SU-DHL-6 (cell line): ENCODE measurements around the gene NSDHL.

Source experiments
- H2AFZ ChIP-seq: fragments of 200-600 bp; sonication (generic); 2 replicates; pipeline ENCODE4 v1.6.1; 2014; ENCODE audit warnings: low read depth, mild to moderate bottlenecking, moderate library complexity, mixed read lengths, antibody characterized with exemption, low read length; ENCODE audit not compliant: severe bottlenecking
- H3F3A ChIP-seq: fragments of 200-600 bp; shearing (Covaris generic); 2 replicates; pipeline ENCODE4 v1.6.0; 2016; ENCODE audit warnings: antibody characterized with exemption, mild to moderate bottlenecking; ENCODE audit not compliant: insufficient read depth
- H3K27ac ChIP-seq: fragments of 200-600 bp; sonication (generic); 2 replicates; pipeline ENCODE4 v1.5.1; 2016; ENCODE audit warnings: low read depth, mild to moderate bottlenecking, low read length, moderate library complexity, mixed read lengths
- H3K27me3 ChIP-seq: fragments of 200-600 bp; sonication (generic), shearing (Covaris generic); 2 replicates; pipeline ENCODE4 v1.6.0; 2014; ENCODE audit warnings: mild to moderate bottlenecking, low read length
- H3K36me3 ChIP-seq: fragments of 200-600 bp; sonication (generic); 2 replicates; pipeline ENCODE4 v1.6.1; 2014; ENCODE audit warnings: mild to moderate bottlenecking, low read length, mixed read lengths
- H3K4me2 ChIP-seq: fragments of 300-600, 200-600 bp; shearing (Covaris generic), sonication (generic); 2 replicates; pipeline ENCODE4 v1.6.0; 2014; ENCODE audit warnings: low read length, low read depth, mild to moderate bottlenecking; ENCODE audit not compliant: poor library complexity, severe bottlenecking
- H3K4me3 ChIP-seq: fragments of 200-600 bp; sonication (generic); 2 replicates; pipeline ENCODE4 v1.5.1; 2014; ENCODE audit warnings: antibody characterized with exemption, low read length, mild to moderate bottlenecking, mixed read lengths; ENCODE audit not compliant: insufficient read depth, poor library complexity, severe bottlenecking
- H3K79me2 ChIP-seq: fragments of 200-600 bp; sonication (generic); 2 replicates; pipeline ENCODE4 v1.6.1; 2014; ENCODE audit warnings: mild to moderate bottlenecking, low read length, moderate library complexity; ENCODE audit not compliant: insufficient read depth
- H3K9ac ChIP-seq: fragments of 200-600 bp; sonication (generic); 2 replicates; pipeline ENCODE4 v1.7.0; 2014; ENCODE audit warnings: mild to moderate bottlenecking, low read length
- H3K9me2 ChIP-seq: fragments of 200-600 bp; sonication (generic); replicated peaks from 2 replicates; pipeline ENCODE4 v1.6.1; 2014; ENCODE audit warnings: low read length; ENCODE audit not compliant: insufficient read depth
- H3K9me3 ChIP-seq: fragments of 200-600 bp; sonication (generic); 2 replicates; pipeline ENCODE4 v1.6.1; 2014; ENCODE audit warnings: low read length, mixed read lengths; ENCODE audit not compliant: insufficient read depth
- H4K20me1 ChIP-seq: fragments of 200-600 bp; sonication (generic); 2 replicates; pipeline ENCODE4 v1.6.1; 2014; ENCODE audit warnings: low read depth, mild to moderate bottlenecking, antibody characterized with exemption, low read length, moderate library complexity, mixed read lengths
- EZH2phosphoT487 ChIP-seq: fragments of 200-600 bp; sonication (generic), shearing (Covaris generic); conservative IDR thresholded peaks from 2 replicates; pipeline ENCODE4 v1.6.1; 2018; ENCODE audit warnings: mild to moderate bottlenecking, antibody characterized with exemption, low read length, moderate library complexity, mixed read lengths
- TF ChIP-seq, protein P1 (sequence below): fragments of 200-600 bp; sonication (generic); IDR thresholded peaks from one replicate; pipeline ENCODE4 v1.5.1; 2017; ENCODE audit warnings: antibody characterized with exemption, mild to moderate bottlenecking, low read length, moderate library complexity; ENCODE audit not compliant: insufficient read depth, poor library complexity, severe bottlenecking

The NSDHL gene

GRCh38 chrX:152861826-152862225 is 31.0 kb downstream of the NSDHL start:
- Histone ChIP-seq H2AFZ (no peak overlapping the region), H4K20me1 (no peaks in the 10 kb centered on the region), H3K27ac (no peak overlapping the region), H3K4me3 (no peak overlapping the region), H3K9me3 (no peaks in the 10 kb centered on the region), H3K27me3 (no peaks in the 10 kb centered on the region), H3K79me2 (no peaks in the 10 kb centered on the region), H3F3A (no peaks in the 10 kb centered on the region), H3K9me2 (no peaks in the 10 kb centered on the region), H3K36me3 (0 out of 2 replicates have a peak, but pooled peaks cover 3% of the 10 kb centered on the region), H3K4me2 (no peak overlapping the region), H3K9ac (no peak overlapping the region)
- TF ChIP-seq EZH2phosphoT487: no peak
- TF ChIP-seq, protein P1, sequence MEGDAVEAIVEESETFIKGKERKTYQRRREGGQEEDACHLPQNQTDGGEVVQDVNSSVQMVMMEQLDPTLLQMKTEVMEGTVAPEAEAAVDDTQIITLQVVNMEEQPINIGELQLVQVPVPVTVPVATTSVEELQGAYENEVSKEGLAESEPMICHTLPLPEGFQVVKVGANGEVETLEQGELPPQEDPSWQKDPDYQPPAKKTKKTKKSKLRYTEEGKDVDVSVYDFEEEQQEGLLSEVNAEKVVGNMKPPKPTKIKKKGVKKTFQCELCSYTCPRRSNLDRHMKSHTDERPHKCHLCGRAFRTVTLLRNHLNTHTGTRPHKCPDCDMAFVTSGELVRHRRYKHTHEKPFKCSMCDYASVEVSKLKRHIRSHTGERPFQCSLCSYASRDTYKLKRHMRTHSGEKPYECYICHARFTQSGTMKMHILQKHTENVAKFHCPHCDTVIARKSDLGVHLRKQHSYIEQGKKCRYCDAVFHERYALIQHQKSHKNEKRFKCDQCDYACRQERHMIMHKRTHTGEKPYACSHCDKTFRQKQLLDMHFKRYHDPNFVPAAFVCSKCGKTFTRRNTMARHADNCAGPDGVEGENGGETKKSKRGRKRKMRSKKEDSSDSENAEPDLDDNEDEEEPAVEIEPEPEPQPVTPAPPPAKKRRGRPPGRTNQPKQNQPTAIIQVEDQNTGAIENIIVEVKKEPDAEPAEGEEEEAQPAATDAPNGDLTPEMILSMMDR: no peak

GRCh38 chrX:152865232-152865920 is 34.5 kb downstream of the NSDHL start:
- no peak overlapping the region for H2AFZ ChIP-seq
- no peaks in the 10 kb centered on the region for H3K9me3 ChIP-seq
- no peak overlapping the region for H3K4me3 ChIP-seq
- H3F3A ChIP-seq: no peaks in the 10 kb centered on the region
- no peaks in the 10 kb centered on the region for H3K9me2 ChIP-seq
- no peaks in the 10 kb centered on the region for H4K20me1 ChIP-seq
- no peak overlapping the region for H3K9ac ChIP-seq
- TF ChIP-seq, protein P1: no peak
- no peak for TF ChIP-seq EZH2phosphoT487
- no peaks in the 10 kb centered on the region for H3K79me2 ChIP-seq
- H3K36me3 ChIP-seq: no peaks in the 10 kb centered on the region
- no peak overlapping the region for H3K4me2 ChIP-seq
- H3K27me3 ChIP-seq: no peaks in the 10 kb centered on the region
- no peak overlapping the region for H3K27ac ChIP-seq

DNA sequence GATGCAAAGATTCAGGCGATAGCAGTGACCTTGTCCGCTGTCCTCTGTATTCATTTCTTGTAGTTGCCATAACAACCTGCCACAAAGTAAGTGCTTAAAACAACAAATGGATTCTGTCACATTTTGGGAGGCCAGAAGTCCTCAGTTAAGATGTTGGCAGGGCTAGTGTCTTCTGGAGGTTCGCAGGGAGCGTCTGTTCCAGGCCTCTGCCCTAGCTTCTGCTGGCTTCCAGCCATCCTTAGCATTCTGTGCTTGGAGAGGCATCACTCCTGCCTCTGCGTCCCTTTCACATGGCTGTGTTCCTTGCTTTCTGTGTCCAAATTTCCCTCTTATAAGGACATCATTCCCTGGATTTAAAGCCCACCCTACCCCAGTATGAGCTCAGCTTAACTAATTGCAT is 35.5 kb downstream of the NSDHL start:
- no peaks in the 10 kb centered on the region for H3K79me2 ChIP-seq
- H4K20me1 ChIP-seq: no peaks in the 10 kb centered on the region
- H3K4me3 ChIP-seq: no peak overlapping the region
- no peaks in the 10 kb centered on the region for H3K9me2 ChIP-seq
- H3K9ac ChIP-seq: no peak overlapping the region
- no peaks in the 10 kb centered on the region for H3F3A ChIP-seq
- no peak overlapping the region for H3K27ac ChIP-seq
- H3K4me2 ChIP-seq: no peak overlapping the region
- no peaks in the 10 kb centered on the region for H3K9me3 ChIP-seq
- no peak overlapping the region for H2AFZ ChIP-seq
- H3K36me3 ChIP-seq: no peaks in the 10 kb centered on the region
- TF ChIP-seq, protein P1: no peak
- no peak for TF ChIP-seq EZH2phosphoT487
- no peaks in the 10 kb centered on the region for H3K27me3 ChIP-seq
